ENCODE data around the gene TKTL1. TPM values are rescaled to one million over a fixed set of nuclear protein-coding genes. Genes with fewer than 3 reads are reported as not detected.
A peak's percentile ranks its signal among the peaks of the same experiment; 100 is the strongest.

Gene TKTL1
- total and polyA plus RNA-seq, 2 of the 8 experiments (the other 6 are each of a cell fraction or from before 2014, with no cell fraction given) = 0.05 TPM; not detected in 1

- Histone ChIP-seq H2AFZ (ENCODE audit: low read length) (no peak overlapping the region), H3K4me2 (ENCODE audit: insufficient read depth in 1 of 2, low read depth in 2 of 2, low read length in 2 of 2) (peak overlapping the region in 1 of 2 experiments; percentile 68; a peak in 1 of 4 replicates), H2BK12ac (ENCODE audit: low read depth, low read length) (no peak overlapping the region), H3K4me3 (ENCODE audit: extremely low read depth in 1 of 4, insufficient read depth in 2 of 4, low read depth in 3 of 4, low read length in 4 of 4) (peak overlapping the region in 1 of 4 experiments; percentile 96; a peak in 1 of 8 replicates), H3K9ac (replicated peaks in 1 of 4; ENCODE audit: extremely low read depth in 1 of 4, low read depth in 3 of 4, low read length in 3 of 4) (no peak overlapping the region), H3K9me3 (ENCODE audit: insufficient read depth in 2 of 2, low read depth in 1 of 2, low read length in 1 of 2) (no peaks in the 10 kb centered on the region), H3K27me3 (replicated peaks in 1 of 4; ENCODE audit: control insufficient read depth in 3 of 4, extremely low read depth in 1 of 4, insufficient read depth in 3 of 4, low read length in 3 of 4) (peaks cover 0 to 3% (median 0%) of the 10 kb centered on the region in 4 experiments; a peak in 2 of 7 replicates), H3K79me2 (ENCODE audit: control insufficient read depth in 1 of 2, insufficient read depth in 2 of 2, low read length in 2 of 2) (peaks cover 8 to 33% of the 10 kb centered on the region in 2 experiments; a peak in 3 of 4 replicates), H3K36me3 (ENCODE audit: control insufficient read depth in 2 of 4, insufficient read depth in 4 of 4, low read length in 3 of 4) (peaks cover 3 to 16% (median 7%) of the 10 kb centered on the region in 4 experiments), H2BK5ac (ENCODE audit: low read depth, low read length) (no peak overlapping the region), H3K27ac (ENCODE audit: low read depth, low read length) (no peak overlapping the region), H3K4me1 (replicated peaks in 1 of 4; ENCODE audit: control insufficient read depth in 3 of 4, insufficient read depth in 4 of 4, low read length in 3 of 4) (peaks cover 0 to 18% (median 11%) of the 10 kb centered on the region in 4 experiments; a peak in 6 of 7 replicates), H3K23ac (ENCODE audit: insufficient read length) (no peak overlapping the region), H2BK15ac (ENCODE audit: low read length) (no peak overlapping the region), H4K91ac (replicated peaks; ENCODE audit: insufficient read length, low read length) (no peak overlapping the region), H3K56ac (replicated peaks; ENCODE audit: insufficient read length, low read depth, low read length) (no peak overlapping the region), H3K14ac (ENCODE audit: insufficient read length) (no peak overlapping the region), H4K8ac (ENCODE audit: extremely low read depth, insufficient read depth, low read length) (no peak overlapping the region), H2BK120ac (replicated peaks; ENCODE audit: low read depth, low read length) (no peak overlapping the region), H3K79me1 (ENCODE audit: low read depth, low read length) (no peaks in the 10 kb centered on the region), H2AK5ac (ENCODE audit: low read depth, low read length) (no peak overlapping the region), H3K23me2 (ENCODE audit: low read depth, low read length) (peaks cover 5% of the 10 kb centered on the region; the same call in 1 of the 2 replicates), H4K20me1 (replicated peaks in 1 of 2; ENCODE audit: control insufficient read depth in 1 of 2, insufficient read depth in 2 of 2, low read length in 2 of 2) (peaks cover 6 to 10% of the 10 kb centered on the region in 2 experiments), H2BK20ac (ENCODE audit: low read length) (no peak overlapping the region), H3K18ac (ENCODE audit: extremely low read depth, low read length) (no peak overlapping the region), H3K4ac (replicated peaks; ENCODE audit: insufficient read length, low read depth, low read length) (no peak overlapping the region), H4K5ac (ENCODE audit: insufficient read length, low read depth, low read length) (no peak overlapping the region)
- TF ChIP-seq NRF1 (IDR thresholded peaks at IDR 0.05; ENCODE audit: low read depth, low read length) = no peak
- 0 out of 2 replicates have a peak, but pooled peaks have one; percentile 25 for TF ChIP-seq MAX (IDR thresholded peaks at IDR 0.05)
- peak; percentile 52 for TF ChIP-seq SRF (IDR thresholded peaks at IDR 0.05; ENCODE audit: low read depth, low read length)
- no peak for DNase-seq (ENCODE audit: low read depth in 1 of 2, low spot score in 2 of 2)
- FAIRE-seq = no peak
- ChIA-PET CTCF (ENCODE audit: partially characterized antibody) (interaction anchor here (0.8 to 2.6 kb wide), 15 partner anchors 10 to 443 kb away, joined by 3 to 29 read pairs (median 4); partner anchors contain the start of genes DNASE1L1 and RPL10), POLR2A (ENCODE audit: partially characterized antibody) (interaction anchor here (0.7 to 5.7 kb wide), 9 partner anchors 10 to 144 kb away, joined by 3 to 96 read pairs (median 3); partner anchors contain the start of genes FAM3A and RPL10)
- 50% methylated on average over 3 of the region's 5 CpGs; no CpG with 5 or more reads in 1 of the 2 experiments for WGBS, 2 experiments (ENCODE audit: extremely low coverage in 1 of 2, insufficient coverage in 1 of 2, insufficient read length in 1 of 2, insufficient replicate concordance in 2 of 2, low coverage in 1 of 2, low lambda C conversion rate in 2 of 2, missing lambda C conversion rate in 1 of 2)
Measured at GRCh38 chrX:154372612-154373022, 77.0 kb downstream of the TKTL1 start.
